ENCODE data around the gene STN1.
"Not testable (repeated sequence)": the region's sequence is repeated elsewhere in the genome, so short reads cannot be mapped to it uniquely, and the experiment has no call there.

Gene STN1

DNA sequence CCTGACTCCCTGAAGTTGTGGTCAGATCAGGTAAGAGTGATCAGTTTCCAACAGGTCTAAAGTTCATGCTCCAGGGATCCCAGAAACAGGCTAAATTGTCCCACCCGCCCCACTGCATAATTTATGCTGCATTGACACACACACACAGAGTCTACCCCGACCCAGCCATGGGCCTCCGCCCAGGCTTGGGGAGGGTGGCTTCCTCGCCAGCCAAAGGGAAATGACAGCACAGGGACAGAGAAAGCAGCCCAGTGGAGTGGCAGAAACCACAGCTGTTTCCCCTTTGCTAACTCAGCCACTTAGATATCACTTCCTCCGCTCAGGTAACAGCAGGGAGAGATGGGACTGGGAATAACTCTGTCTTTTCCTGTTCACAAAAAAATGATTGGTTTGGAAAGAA, 72.0 kb downstream of the STN1 start:
- DNase-seq (ENCODE audit: low read depth in 1 of 2, low spot score in 1 of 2) = peak in 1 of 2 donors; percentile 17

DNA sequence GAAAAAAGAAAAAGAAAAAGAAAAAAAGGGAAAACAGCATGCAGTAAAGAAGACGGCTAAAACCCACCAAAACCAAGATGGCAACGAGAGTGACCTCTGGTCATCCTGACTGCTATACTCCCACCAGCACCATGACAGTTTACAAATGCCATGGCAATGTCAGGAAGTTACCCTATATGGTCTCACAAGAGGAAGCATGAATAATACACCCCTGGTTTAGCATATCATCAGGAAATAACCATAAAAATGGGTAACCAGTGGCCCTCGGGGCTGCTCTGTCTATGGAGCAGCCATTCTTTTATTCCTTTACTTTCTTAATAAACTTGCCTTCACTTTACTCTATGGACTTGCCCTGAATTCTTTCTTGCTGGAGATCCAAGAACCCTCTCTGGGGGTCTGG, 72.6 kb downstream of the STN1 start:
- DNase-seq (ENCODE audit: low read depth in 1 of 2, low spot score in 1 of 2) = not testable (repeated sequence)

GRCh38 chr10:103843854-103844570, 74.0 kb downstream of the STN1 start:
- no peak for DNase-seq (ENCODE audit: low read depth in 1 of 2, low spot score in 1 of 2)

- DNase-seq (ENCODE audit: low read depth in 1 of 2, low spot score in 1 of 2) = no peak
These were observed 74.9 kb downstream of the STN1 start for GRCh38 chr10:103843045-103843444.

- no peak for DNase-seq (ENCODE audit: low read depth in 1 of 2, low spot score in 1 of 2)
These were observed 75.4 kb downstream of the STN1 start for GRCh38 chr10:103842605-103843004.

- no peak for DNase-seq (ENCODE audit: low read depth in 1 of 2, low spot score in 1 of 2)
These were observed 76.5 kb downstream of the STN1 start for GRCh38 chr10:103841519-103841918.

- DNase-seq (ENCODE audit: low read depth in 1 of 2, low spot score in 1 of 2) = no peak
These were observed 77.3 kb downstream of the STN1 start for GRCh38 chr10:103840740-103841070.

DNA sequence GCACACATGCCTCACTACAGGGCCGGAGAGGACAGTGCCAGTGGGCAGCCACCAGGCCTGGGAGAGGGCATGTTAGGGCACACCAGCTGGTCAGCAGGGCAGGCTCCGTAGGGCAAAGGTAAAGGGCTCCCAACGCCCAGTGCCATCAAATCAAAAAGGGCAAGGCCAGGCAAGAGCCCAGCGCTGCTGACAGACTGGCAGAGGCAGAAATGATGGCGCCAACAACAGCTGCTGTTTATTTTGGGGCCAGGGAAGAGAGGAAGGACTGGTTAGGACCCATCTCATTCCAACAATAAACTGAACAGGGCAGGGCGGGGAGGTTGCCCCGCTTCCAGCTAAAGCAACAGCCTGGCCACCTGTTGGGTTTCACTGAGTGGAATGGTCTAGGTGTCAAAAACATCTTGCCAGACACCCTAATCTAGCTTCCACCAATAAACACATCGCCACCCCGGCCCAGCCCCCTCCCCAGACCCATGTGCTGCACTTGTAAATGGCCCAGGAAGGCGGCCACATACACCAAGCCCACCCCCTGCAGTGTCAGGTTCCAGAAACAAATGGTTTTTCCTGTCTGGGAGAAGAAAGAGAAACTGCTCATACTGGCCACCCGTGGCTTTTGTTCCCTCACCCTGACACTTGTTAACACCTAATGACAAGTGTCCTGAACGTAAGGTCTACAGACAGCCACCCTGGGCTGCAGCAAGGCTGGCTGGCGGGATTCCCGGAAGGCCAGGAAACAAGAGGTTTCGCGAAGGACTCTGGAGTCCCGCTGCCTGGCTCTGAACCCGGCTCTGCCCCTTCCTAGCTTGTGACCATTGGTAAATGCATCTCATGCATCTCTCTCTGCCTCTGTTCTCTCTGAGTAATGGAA, 77.9 kb downstream of the STN1 start:
- DNase-seq (ENCODE audit: low read depth in 1 of 2, low spot score in 1 of 2) = no peak

- no peak for DNase-seq (ENCODE audit: low read depth in 1 of 2, low spot score in 1 of 2)
These were observed 78.5 kb downstream of the STN1 start for GRCh38 chr10:103839519-103839871.

- no peak for DNase-seq (ENCODE audit: low read depth in 1 of 2, low spot score in 1 of 2)
These were observed 79.0 kb downstream of the STN1 start for GRCh38 chr10:103838862-103839518.

GRCh38 chr10:103838070-103838395, 80.0 kb downstream of the STN1 start:
- no peak for DNase-seq (ENCODE audit: low read depth in 1 of 2, low spot score in 1 of 2)

DNA sequence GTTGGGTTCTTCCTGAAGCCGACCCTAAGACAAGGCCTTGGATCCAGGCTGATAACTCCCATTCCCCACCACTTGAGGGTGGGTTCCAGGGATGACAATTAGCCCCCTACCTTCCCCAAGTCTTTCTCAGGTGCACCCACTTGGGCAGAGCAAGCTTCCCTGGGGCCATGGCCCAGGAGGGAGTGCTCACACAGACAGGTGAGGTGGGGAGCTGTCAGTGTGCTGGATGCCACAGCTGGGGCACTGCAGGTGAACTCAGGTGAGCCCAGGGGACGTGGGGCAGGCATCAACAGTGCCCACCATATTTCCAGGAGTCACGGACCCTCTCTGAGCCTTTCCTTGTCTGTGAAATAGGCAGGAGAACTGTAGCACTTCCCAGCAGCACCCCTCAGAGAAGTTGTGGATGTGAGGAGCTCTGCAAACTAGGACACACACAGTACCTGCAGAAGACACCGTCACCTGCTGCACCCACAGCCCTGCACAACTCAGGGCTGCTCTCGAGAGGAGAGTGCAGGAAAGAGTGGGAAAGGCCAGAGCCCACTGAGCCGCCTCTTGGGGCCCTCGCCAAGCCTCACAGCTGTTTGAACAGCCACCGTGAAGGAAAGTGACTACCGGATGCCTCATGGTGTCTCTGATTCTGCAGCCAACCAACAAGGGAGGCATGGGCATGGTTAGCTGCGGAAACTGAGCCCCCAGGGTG, 80.5 kb downstream of the STN1 start:
- DNase-seq (ENCODE audit: low read depth in 1 of 2, low spot score in 1 of 2) = no peak

DNA sequence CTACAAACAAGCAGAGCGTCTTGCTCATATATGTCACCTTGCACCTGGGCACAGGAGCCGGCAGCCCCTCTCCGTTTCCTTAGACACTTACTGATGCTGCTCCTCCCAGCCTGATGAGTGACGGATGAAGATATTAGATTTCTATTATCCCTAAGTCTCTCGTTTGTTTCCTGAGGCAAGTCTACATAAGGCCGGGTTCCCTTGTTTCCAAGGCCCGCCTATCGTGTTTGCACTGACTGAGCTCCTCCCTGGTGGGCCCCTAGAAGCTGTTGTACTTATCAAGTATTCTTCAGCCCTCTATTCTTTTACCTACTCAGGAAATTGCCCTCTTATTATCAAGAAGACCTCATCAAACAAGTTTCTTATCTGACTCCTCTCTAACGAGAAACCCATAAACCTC, 81.1 kb downstream of the STN1 start:
- no peak for DNase-seq (ENCODE audit: low read depth in 1 of 2, low spot score in 1 of 2)

GRCh38 chr10:103836273-103836672, 81.7 kb downstream of the STN1 start:
- DNase-seq (ENCODE audit: low read depth in 1 of 2, low spot score in 1 of 2) = no peak

GRCh38 chr10:103835096-103836050, 82.6 kb downstream of the STN1 start:
- no peak for DNase-seq (ENCODE audit: low read depth in 1 of 2, low spot score in 1 of 2)

- DNase-seq (ENCODE audit: low read depth in 1 of 2, low spot score in 1 of 2) = no peak
These were observed 83.4 kb downstream of the STN1 start for GRCh38 chr10:103834436-103835095.

DNA sequence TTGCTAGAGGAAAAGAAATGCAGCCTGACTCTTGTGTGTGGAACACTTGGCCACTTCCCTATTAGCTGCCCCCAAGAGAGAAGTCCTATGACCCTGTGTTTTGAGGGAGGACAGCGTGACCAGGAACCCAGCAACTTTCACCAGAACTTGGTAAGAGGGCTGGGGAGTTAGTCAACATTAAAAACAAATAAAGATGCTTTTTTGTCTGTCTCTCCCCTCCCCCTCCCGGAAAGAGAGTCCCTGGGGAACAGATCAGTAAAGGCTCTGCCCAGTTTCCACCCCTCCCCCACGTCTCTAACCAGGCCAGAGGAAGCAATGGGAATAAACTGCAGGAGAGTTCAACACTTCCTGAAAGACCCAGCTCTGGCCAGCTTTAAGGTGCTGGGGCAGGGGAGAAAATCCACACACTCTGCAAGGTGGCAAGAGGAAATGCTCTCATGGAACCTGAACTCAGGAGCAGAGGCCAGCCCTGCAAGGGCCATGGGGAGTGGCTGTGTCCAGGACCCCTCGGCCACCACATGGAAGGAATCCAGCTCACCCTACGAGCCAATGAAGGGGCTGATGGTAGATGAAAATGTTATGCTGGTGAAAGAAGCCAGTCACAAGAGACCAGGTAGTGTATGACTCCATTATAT, 84.1 kb downstream of the STN1 start:
- DNase-seq (ENCODE audit: low read depth in 1 of 2, low spot score in 1 of 2) = no peak

DNA sequence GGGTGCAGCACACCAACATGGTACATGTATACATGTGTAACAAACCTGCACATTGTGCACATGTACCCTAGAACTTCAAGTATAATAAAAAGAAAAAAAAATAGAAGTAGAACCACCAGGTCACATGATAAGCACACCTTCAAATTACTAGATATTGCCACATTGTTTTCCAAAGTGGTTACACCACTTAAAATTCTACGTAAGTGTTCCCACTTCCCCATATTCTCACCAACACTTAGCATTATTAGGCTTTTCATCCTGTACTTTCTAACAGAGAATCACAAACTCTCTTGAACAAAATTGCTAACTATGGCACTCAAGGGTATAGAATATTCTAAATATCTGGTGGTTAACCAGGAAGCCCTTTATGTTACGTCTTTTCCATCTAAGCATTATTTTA, 85.2 kb downstream of the STN1 start:
- no peak for DNase-seq (ENCODE audit: low read depth in 1 of 2, low spot score in 1 of 2)
